Activated CD4-positive, alpha-beta T cell treated with anti-CD3 and anti-CD28 coated beads for 1 hour (primary cell): Measurements from ENCODE around the gene CAND1.
"Not testable (repeated sequence)": the region's sequence is repeated elsewhere in the genome, so short reads cannot be mapped to it uniquely, and the experiment has no call there.

Experiments
- DNase-seq: peaks from one replicate; pipeline ENCODE4 v3.0.0-alpha.2; 2020

CAND1 gene

DNA sequence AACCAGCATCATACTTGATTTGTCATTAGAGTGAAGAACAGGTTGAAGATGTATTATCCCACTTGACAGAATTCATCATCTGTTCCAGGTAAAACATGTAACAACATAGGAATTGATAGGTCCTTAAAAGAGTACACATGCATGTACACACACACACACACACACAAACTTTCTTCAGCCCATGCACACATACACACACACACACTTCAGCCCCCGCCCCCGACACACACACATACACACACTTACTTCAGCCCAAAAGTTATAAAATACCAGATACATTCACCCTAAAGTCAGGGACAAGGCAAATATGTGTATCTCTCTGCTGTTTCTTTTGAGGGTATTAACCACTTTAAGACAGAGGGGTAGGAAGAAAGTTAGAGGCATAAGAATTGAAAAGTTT lies 15.4 kb downstream of the CAND1 start:
- no peak for DNase-seq

DNA sequence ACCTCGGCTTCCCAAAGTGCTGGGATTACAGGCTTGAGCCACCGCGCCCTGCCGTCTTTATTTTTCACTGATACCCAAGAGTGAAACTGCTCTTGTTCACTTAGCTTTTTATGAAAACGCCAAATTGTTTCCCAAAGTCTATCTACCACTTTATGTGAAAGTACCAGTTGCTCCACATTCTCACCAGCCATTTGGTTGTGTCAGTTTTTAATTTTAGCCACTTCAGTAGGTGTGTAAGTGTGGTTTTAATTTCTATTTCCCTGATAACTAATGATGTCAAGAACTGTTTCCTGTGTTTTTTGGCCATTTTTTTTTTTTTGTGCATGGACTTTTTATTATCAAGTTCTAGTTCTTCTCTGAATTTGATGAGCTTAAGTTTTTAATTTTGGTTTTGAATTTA lies 17.1 kb downstream of the CAND1 start:
- no peak for DNase-seq

GRCh38 chr12:67287311-67287710 lies 18.2 kb downstream of the CAND1 start:
- no peak for DNase-seq

GRCh38 chr12:67288561-67288960 lies 19.4 kb downstream of the CAND1 start:
- DNase-seq: no peak

DNA sequence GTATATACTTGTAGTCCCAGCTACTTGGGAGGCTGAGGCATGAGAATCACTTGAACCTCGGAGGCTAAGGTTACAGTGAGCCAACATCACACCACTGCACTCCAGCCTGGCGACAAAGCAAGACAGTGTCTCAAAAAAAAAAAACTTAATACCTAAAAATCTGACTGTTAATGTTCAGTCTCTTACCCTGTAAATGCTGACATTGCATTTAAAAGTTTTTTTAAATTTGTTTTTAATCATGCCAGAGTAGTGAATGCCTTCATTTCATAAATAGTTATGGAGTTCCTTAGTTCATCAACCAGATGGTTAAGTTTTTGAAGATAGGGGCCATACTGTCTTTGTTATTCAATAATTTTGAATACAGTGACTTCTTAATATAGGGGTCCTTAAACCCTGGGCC lies 21.2 kb downstream of the CAND1 start:
- DNase-seq: no peak

- DNase-seq: no peak
Observed at GRCh38 chr12:67299526-67299925, 30.4 kb downstream of the CAND1 start.

- DNase-seq: no peak
Observed at GRCh38 chr12:67299926-67300325, 30.8 kb downstream of the CAND1 start.

DNA sequence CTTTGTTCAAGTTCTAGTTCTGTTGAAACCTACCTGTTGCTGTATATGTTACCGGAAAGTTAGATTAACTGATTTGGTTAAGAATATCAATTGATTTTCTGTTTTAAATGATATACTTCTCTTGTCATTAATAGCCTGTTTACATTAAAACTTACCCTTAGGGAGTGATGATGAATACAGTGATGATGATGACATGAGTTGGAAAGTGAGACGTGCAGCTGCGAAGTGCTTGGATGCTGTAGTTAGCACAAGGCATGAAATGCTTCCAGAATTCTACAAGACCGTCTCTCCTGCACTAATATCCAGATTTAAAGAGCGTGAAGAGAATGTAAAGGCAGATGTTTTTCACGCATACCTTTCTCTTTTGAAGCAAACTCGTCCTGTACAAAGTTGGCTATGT lies 33.0 kb downstream of the CAND1 start:
- no peak for DNase-seq

DNA sequence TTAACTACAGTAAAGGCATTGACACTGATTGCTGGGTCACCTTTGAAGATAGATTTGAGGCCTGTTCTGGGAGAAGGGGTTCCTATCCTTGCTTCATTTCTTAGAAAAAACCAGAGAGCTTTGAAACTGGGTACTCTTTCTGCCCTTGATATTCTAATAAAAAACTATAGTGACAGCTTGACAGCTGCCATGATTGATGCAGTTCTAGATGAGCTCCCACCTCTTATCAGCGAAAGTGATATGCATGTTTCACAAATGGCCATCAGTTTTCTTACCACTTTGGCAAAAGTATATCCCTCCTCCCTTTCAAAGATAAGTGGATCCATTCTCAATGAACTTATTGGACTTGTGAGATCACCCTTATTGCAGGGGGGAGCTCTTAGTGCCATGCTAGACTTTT lies 36.4 kb downstream of the CAND1 start:
- DNase-seq: no peak

DNA sequence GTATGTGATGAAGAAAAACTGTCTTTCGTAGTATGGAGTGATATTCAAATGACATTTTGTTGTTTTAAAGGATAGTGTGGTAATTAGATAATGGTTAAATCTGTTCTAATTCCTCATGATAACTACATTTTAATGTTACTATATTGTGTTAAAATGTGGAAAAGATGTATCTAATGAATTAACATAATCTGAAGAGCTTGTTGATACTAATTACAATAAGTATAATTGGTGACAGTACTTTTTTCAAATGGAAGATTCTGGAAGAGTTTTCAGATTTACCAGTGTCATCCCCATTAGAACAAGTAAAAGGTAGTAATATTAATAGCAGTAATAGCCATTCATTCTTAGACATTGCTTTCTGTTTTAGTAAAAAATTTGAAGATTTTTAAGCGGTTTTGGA lies 37.6 kb downstream of the CAND1 start:
- no peak for DNase-seq

GRCh38 chr12:67315661-67316060 lies 46.5 kb downstream of the CAND1 start:
- no peak for DNase-seq

- no peak for DNase-seq
Observed at GRCh38 chr12:67318786-67319185, 49.6 kb downstream of the CAND1 start.

DNA sequence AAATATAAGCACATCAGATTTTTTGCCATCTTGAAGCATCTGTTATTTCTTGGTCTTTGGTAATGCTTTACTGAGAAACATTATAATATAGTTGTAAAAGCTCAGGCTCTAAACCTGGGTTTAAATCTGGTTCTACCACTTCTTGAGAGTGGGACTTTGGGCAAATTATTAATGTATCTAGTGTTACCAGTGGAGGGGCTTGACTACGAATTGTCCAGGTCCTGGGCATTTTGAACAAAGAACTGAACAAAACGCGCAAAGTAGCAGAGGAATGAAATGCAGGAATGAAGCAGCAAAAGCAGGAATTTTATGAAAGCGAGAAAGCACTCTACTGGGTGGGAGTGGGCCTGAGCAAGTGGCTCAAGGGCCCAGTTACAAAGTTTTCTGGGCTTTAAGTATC lies 50.8 kb downstream of the CAND1 start:
- no peak for DNase-seq

- DNase-seq: no peak
Observed at GRCh38 chr12:67320614-67321295, 51.6 kb downstream of the CAND1 start.

GRCh38 chr12:67322580-67322979 lies 53.4 kb downstream of the CAND1 start:
- no peak for DNase-seq

GRCh38 chr12:67323007-67323406 lies 53.8 kb downstream of the CAND1 start:
- DNase-seq: no peak

GRCh38 chr12:67326637-67327036 lies 57.5 kb downstream of the CAND1 start:
- DNase-seq: no peak

- DNase-seq: no peak
Observed at GRCh38 chr12:67327466-67327865, 58.3 kb downstream of the CAND1 start.

DNA sequence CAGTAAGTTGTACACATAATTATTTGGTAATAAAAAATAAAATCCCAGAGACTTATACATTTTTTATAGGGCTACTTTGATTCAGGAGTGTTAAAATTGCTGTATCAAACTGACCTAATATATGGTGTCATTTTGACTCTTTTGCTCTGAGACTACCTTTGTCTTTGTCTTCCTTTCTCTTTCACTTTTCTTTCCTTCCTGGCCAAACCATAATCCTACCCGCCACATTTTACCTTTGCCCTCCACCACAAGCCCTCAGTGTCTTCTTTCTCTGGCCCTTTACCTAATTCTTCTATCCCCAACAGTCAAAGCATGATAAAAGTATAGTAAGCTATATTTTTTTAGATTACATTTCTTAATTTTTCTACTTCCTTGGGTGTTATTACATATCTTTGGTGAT lies 62.0 kb downstream of the CAND1 start:
- no peak for DNase-seq

DNA sequence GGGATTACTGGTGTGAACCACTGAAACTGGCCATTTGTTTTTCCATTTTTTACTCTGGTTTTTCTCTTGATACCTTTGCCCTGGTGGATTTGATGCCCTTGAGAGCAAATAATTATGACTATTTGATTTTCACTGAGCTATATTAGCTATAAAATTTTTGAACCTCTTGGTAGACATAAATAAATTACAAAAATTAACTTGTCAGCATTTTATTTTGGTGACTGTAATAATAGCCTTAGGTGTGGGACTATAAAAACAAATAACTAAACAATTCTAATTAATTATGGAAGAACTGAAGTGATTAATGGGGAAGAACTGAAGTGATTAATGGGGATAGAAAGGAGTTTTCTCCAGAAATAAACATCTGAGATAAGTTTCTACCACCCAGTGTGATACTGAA lies 62.7 kb downstream of the CAND1 start:
- no peak for DNase-seq

DNA sequence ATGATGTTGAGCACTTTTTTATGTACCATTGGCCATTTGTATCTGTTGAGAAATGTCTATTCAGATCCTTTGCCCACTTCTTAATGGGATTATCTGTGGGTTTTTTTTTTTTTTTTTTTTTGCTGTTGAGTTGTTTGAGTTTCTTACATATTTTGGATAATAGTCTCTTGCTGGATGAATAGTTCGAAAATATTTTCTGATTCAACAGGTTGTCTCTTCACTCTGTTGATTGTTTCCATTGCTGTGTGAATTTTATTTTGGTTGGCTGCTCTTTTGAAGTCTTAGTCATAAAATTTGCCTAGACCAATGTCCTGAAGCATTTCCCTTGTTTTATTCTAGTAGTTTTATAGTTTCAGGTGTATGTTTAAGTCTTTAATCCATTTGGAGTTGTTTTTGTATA lies 64.5 kb downstream of the CAND1 start:
- DNase-seq: no peak

DNA sequence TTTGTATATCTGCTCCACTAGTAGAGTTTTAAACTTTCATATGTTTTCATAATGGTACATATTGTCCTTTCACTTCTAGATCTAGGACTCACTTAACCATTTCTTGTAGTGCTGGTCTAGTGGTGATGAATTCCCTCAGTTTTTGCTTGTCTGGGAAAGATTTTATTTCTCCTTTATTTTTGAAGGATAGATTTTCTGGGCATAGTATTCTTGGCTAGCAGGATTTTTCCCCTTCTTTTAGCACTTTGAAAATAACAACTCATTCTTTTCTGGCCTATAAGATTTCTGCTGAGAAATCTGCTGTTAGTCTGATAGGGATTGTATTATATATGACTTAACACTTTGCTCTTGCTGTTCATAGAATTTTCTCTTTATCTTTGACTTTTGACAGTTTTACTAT lies 69.3 kb downstream of the CAND1 start:
- DNase-seq: no peak

GRCh38 chr12:67339530-67339929 lies 70.4 kb downstream of the CAND1 start:
- DNase-seq: no peak

DNA sequence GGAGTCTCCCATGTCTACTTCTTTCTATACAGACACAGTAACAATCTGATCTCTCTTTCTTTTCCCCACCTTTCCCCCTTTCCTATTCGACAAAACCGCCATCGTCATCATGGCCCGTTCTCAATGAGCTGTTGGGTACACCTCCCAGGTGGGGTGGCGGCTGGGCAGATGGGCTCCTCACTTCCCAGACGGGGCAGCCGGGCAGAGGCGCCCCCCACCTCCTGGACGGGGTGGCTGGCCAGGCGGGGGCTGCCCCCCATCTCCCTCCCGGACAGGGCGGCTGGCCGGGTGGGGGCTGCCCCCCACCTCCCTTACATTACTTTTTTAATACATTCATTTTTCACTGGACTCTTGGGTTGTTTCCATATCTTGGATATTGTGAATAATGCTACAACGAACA lies 71.9 kb downstream of the CAND1 start:
- DNase-seq: not testable (repeated sequence)

GRCh38 chr12:67344979-67345710 lies 76.0 kb downstream of the CAND1 start:
- no peak for DNase-seq
